Measurements from ENCODE around the gene HDDC2. TPM values are rescaled to one million over a fixed set of nuclear protein-coding genes. Genes with fewer than 3 reads are reported as not detected.

HDDC2 gene
- polyA plus RNA-seq, 3 donors, result 24.4 to 59.9 (median 42.6) TPM

- H3K4me2 ChIP-seq (replicated peaks; ENCODE audit: extremely low read depth, low read length, poor library complexity, severe bottlenecking), result no peak overlapping the region
- Mint-ChIP-seq H3K36me3 (no peaks in the 10 kb centered on the region), H3K27ac (no peak overlapping the region), H3K27me3 (ENCODE audit: low read depth in 3 of 3) (peaks cover 3 to 19% (median 11%) of the 10 kb centered on the region in 3 donors), H3K9me3 (peaks cover 0 to 6% (median 0%) of the 10 kb centered on the region in 7 donors), H3K4me1 (no peaks in the 10 kb centered on the region), H3K4me3 (no peak overlapping the region)
- no peak overlapping the region for H3K27ac ChIP-seq (ENCODE audit: low read depth in 1 of 2, low read length in 2 of 2)
- H4K20me1 ChIP-seq (ENCODE audit: insufficient read depth, low read length), result no peaks in the 10 kb centered on the region
- no peaks in the 10 kb centered on the region for H3K9me3 ChIP-seq (replicated peaks in 1 of 2; ENCODE audit: control insufficient read depth in 1 of 2, insufficient read depth in 1 of 2, low read length in 2 of 2)
- no peaks in the 10 kb centered on the region for H3K4me1 ChIP-seq (ENCODE audit: control insufficient read depth in 1 of 2, insufficient read depth in 2 of 2, low read length in 2 of 2)
- no peak for DNase-seq
- no peak overlapping the region for H3K4me3 ChIP-seq (replicated peaks in 1 of 3; ENCODE audit: low read depth in 2 of 3, low read length in 3 of 3)
- no peak for TF ChIP-seq CTCF (IDR thresholded peaks at IDR 0.05)
- no peak overlapping the region for H2AFZ ChIP-seq (ENCODE audit: insufficient read depth, low read depth, low read length, poor library complexity, severe bottlenecking)
- intact Hi-C loops (cut with micrococcal nuclease), result no loop called here
- H3K27me3 ChIP-seq (ENCODE audit: control insufficient read depth in 2 of 2, insufficient read depth in 2 of 2, low read length in 2 of 2), result no peaks in the 10 kb centered on the region
- H3K9ac ChIP-seq (ENCODE audit: insufficient read depth, low read length, poor library complexity, severe bottlenecking), result no peak overlapping the region
- no CpG with 5 or more reads among the region's 6 CpGs for WGBS (ENCODE audit: insufficient coverage)
- H3K79me2 ChIP-seq (ENCODE audit: insufficient read depth, low read length), result no peaks in the 10 kb centered on the region
- no peaks in the 10 kb centered on the region for H3K36me3 ChIP-seq (replicated peaks in 1 of 2; ENCODE audit: control insufficient read depth in 1 of 2, insufficient read depth in 2 of 2, low read length in 2 of 2)
Observed at GRCh38 chr6:125337706-125338105, 35.9 kb upstream of the HDDC2 start.

- no peak for DNase-seq
- Mint-ChIP-seq H3K27me3 (ENCODE audit: low read depth in 3 of 3) (peaks cover 6 to 33% (median 20%) of the 10 kb centered on the region in 3 donors), H3K4me1 (no peaks in the 10 kb centered on the region), H3K36me3 (no peaks in the 10 kb centered on the region), H3K27ac (no peak overlapping the region), H3K4me3 (no peak overlapping the region), H3K9me3 (peaks cover 0 to 6% (median 0%) of the 10 kb centered on the region in 7 donors)
- Histone ChIP-seq H3K27me3 (ENCODE audit: control insufficient read depth in 2 of 2, insufficient read depth in 2 of 2, low read length in 2 of 2) (peaks cover 8 to 20% of the 10 kb centered on the region in 2 donors), H3K4me2 (replicated peaks; ENCODE audit: extremely low read depth, low read length, poor library complexity, severe bottlenecking) (no peak overlapping the region), H4K20me1 (ENCODE audit: insufficient read depth, low read length) (no peaks in the 10 kb centered on the region), H3K79me2 (ENCODE audit: insufficient read depth, low read length) (no peaks in the 10 kb centered on the region), H3K36me3 (replicated peaks in 1 of 2; ENCODE audit: control insufficient read depth in 1 of 2, insufficient read depth in 2 of 2, low read length in 2 of 2) (no peaks in the 10 kb centered on the region), H3K4me1 (ENCODE audit: control insufficient read depth in 1 of 2, insufficient read depth in 2 of 2, low read length in 2 of 2) (no peaks in the 10 kb centered on the region), H3K9me3 (replicated peaks in 1 of 2; ENCODE audit: control insufficient read depth in 1 of 2, insufficient read depth in 1 of 2, low read length in 2 of 2) (no peaks in the 10 kb centered on the region), H2AFZ (ENCODE audit: insufficient read depth, low read depth, low read length, poor library complexity, severe bottlenecking) (no peak overlapping the region), H3K9ac (ENCODE audit: insufficient read depth, low read length, poor library complexity, severe bottlenecking) (no peak overlapping the region), H3K27ac (ENCODE audit: low read depth in 1 of 2, low read length in 2 of 2) (no peak overlapping the region), H3K4me3 (replicated peaks in 1 of 3; ENCODE audit: low read depth in 2 of 3, low read length in 3 of 3) (no peak overlapping the region)
- WGBS (ENCODE audit: insufficient coverage), result no CpG with 5 or more reads among the region's 1 CpG
- no peak for TF ChIP-seq CTCF (IDR thresholded peaks at IDR 0.05)
- intact Hi-C loops (cut with micrococcal nuclease), result no loop called here
Observed at GRCh38 chr6:125332664-125333063, 30.9 kb upstream of the HDDC2 start.
